GM23248 (cell line): ENCODE results near the gene CDK16. TPM values are rescaled to one million over a fixed set of nuclear protein-coding genes. Genes with fewer than 3 reads are reported as not detected.

Experiments
- DNase-seq: peaks from one replicate; pipeline ENCODE4 v3.0.0-alpha.2; 2015
- H2AFZ ChIP-seq: fragments of 200-600 bp; sonication (generic); 2 replicates; pipeline ENCODE4 v1.6.1; 2016; ENCODE audit warnings: antibody characterized with exemption
- H3F3A ChIP-seq: fragments of 200-600 bp; sonication (generic); 2 replicates; pipeline ENCODE4 v1.6.1; 2016; ENCODE audit warnings: mild to moderate bottlenecking, antibody characterized with exemption, mixed run types; ENCODE audit not compliant: insufficient read depth
- H3K27ac ChIP-seq: fragments of 200-600 bp; sonication (generic); 2 replicates; pipeline ENCODE4 v1.5.1; 2016; ENCODE audit warnings: mild to moderate bottlenecking
- H3K27me3 ChIP-seq: fragments of 200-600 bp; sonication (generic); replicated peaks from 2 replicates; pipeline ENCODE4 v1.6.1; 2016; ENCODE audit warnings: mild to moderate bottlenecking; ENCODE audit not compliant: insufficient read depth
- H3K36me3 ChIP-seq: fragments of 200-600 bp; sonication (generic); 2 replicates; pipeline ENCODE4 v1.6.1; 2016; ENCODE audit warnings: low read depth, mild to moderate bottlenecking
- H3K4me1 ChIP-seq: fragments of 200-600 bp; sonication (generic); 2 replicates; pipeline ENCODE4 v1.6.1; 2016; ENCODE audit warnings: mild to moderate bottlenecking; ENCODE audit not compliant: insufficient read depth
- H3K4me2 ChIP-seq: fragments of 200-600 bp; sonication (generic); one replicate; pipeline ENCODE4 v1.6.1; 2016; ENCODE audit warnings: mild to moderate bottlenecking; ENCODE audit not compliant: unreplicated experiment
- H3K4me3 ChIP-seq: fragments of 200-600 bp; sonication (generic); 2 replicates; pipeline ENCODE4 v1.5.1; 2016; ENCODE audit warnings: mild to moderate bottlenecking
- H3K79me2 ChIP-seq: fragments of 200-600 bp; sonication (generic); 2 replicates; pipeline ENCODE4 v1.6.1; 2016; ENCODE audit warnings: mild to moderate bottlenecking; ENCODE audit not compliant: insufficient read depth
- H3K9ac ChIP-seq: fragments of 200-600 bp; sonication (generic); 2 replicates; pipeline ENCODE4 v1.6.1; 2016; ENCODE audit warnings: mild to moderate bottlenecking
- H3K9me2 ChIP-seq: fragments of 200-600 bp; sonication (generic); 2 replicates; pipeline ENCODE4 v1.6.1; 2016; ENCODE audit warnings: mixed run types, mild to moderate bottlenecking, moderate library complexity; ENCODE audit not compliant: insufficient read depth
- H3K9me3 ChIP-seq: fragments of 200-600 bp; sonication (generic); one replicate; pipeline ENCODE4 v1.6.1; 2017; ENCODE audit warnings: low read depth
- H4K20me1 ChIP-seq: fragments of 200-600 bp; sonication (generic); 2 replicates; pipeline ENCODE4 v1.6.0; 2016; ENCODE audit not compliant: insufficient read depth
- EZH2 ChIP-seq: fragments of 200-600 bp; sonication (generic); IDR thresholded peaks from 2 replicates; pipeline ENCODE4 v1.6.1; 2018; ENCODE audit warnings: antibody characterized with exemption, mild to moderate bottlenecking; ENCODE audit not compliant: insufficient read depth, poor library complexity, severe bottlenecking
- EZH2phosphoT487 ChIP-seq: fragments of 200-600 bp; sonication (generic); IDR thresholded peaks from 2 replicates; pipeline ENCODE4 v1.6.1; 2018; ENCODE audit warnings: antibody characterized with exemption, moderate library complexity, mild to moderate bottlenecking, low read depth; ENCODE audit not compliant: insufficient read depth
- WGBS, 2 experiments: methylation state at CpG; one replicate each; pipeline ENCODE4 v1.1.6; 2015 to 2017; ENCODE audit warnings: low lambda C conversion rate in 2 of 2, low coverage in 1 of 2; ENCODE audit errors: missing lambda C conversion rate in 2 of 2; 5-methylcytosine and 5-hydroxymethylcytosine counted together
- in situ Hi-C: fragments of 300-500 bp; cut with MboI; formaldehyde crosslinking; loops from 2 replicates; pipeline ENCODE4 v1.15.0; 2020
- polyA plus RNA-seq: library from polyadenylated mRNA; unstranded; fragments of >200 nt; fragmentation: Nextera tagmentation; extraction: Ambion mirVana; gene quantifications from 2 replicates; pipeline ENCODE4 v1.2.1, GENCODE V29; 2016
- total RNA-seq: library from RNA; depleted of rRNA; stranded (reverse); fragments of >200 nt; shearing (Covaris generic); gene quantifications from 2 replicates; pipeline ENCODE4 v1.2.3, GENCODE V29; 2014

Gene CDK16
- total and polyA plus RNA-seq, 2 experiments from 2014 or later, result 97.8 to 103 TPM

- Histone ChIP-seq H3K27me3 (no peaks in the 10 kb centered on the region), H3K9ac (no peak overlapping the region), H3F3A (no peaks in the 10 kb centered on the region), H3K4me1 (no peaks in the 10 kb centered on the region), H3K79me2 (peaks cover 31% of the 10 kb centered on the region), H2AFZ (no peak overlapping the region), H3K4me2 (no peak overlapping the region), H3K9me3 (no peaks in the 10 kb centered on the region), H4K20me1 (no peaks in the 10 kb centered on the region), H3K9me2 (no peaks in the 10 kb centered on the region), H3K4me3 (no peak overlapping the region), H3K36me3 (no peaks in the 10 kb centered on the region), H3K27ac (no peak overlapping the region)
- TF ChIP-seq EZH2 (no peak), EZH2phosphoT487 (no peak)
- DNase-seq, result no peak
- in situ Hi-C loops, result no loop called here
- 100% methylated on average over 2 of the region's 2 CpGs for WGBS, 2 experiments
Measured at GRCh38 chrX:47171996-47172395, 46.5 kb upstream of the CDK16 start.

GRCh38 chrX:47172549-47172948, 45.9 kb upstream of the CDK16 start:
- Histone ChIP-seq H3K36me3 (no peaks in the 10 kb centered on the region), H3K9me3 (no peaks in the 10 kb centered on the region), H3F3A (no peaks in the 10 kb centered on the region), H3K4me2 (no peak overlapping the region), H3K27ac (no peak overlapping the region), H3K9ac (no peak overlapping the region), H2AFZ (no peak overlapping the region), H3K9me2 (no peaks in the 10 kb centered on the region), H3K4me1 (no peaks in the 10 kb centered on the region), H3K4me3 (no peak overlapping the region), H3K79me2 (peaks cover 26% of the 10 kb centered on the region), H3K27me3 (no peaks in the 10 kb centered on the region), H4K20me1 (no peaks in the 10 kb centered on the region)
- WGBS, 2 experiments, result 90 to 92% methylated on average over 2 to 5 of the region's 7 CpGs
- TF ChIP-seq EZH2phosphoT487, result no peak
- no peak for TF ChIP-seq EZH2
- in situ Hi-C loops, result no loop called here
- no peak for DNase-seq

DNA sequence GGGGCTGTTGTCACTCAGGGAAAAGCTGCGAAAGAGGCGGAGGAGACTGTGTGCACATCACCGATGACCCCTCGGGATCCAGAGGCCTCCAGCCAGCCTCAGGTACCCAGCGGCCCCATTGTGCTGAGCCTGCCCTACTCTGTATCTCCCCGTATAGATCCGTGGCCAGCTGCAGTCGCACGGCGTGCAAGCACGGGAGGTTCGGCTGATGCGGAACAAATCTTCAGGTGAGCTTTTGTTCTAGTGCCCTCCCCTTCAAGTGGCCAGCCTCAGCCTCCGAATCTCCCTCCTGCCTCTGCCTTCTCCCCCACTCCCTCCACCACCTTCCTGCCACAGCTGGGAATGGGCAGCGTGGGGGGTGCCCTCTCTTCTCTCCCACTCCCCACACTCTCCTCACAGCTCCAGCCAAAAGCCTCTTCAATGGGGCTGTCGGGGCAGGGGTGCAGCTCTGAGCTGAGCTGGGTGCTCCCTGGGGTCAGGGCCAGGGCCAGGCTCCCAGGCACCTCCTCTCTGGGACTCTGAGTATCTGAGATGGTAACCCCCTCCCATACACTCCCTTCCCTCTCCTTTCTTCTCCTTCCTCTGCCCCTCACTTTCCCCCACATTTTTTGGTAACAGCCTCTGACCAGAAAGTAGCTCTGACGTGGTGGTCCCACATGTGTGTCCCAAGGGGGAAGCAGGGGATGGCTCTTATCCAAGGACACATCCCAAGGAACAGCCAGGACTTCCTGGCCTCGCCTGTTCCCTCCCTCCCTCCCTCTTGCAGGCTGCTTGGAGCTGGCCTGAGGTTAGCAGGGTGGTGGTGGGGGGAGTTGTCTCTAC, 45.3 kb upstream of the CDK16 start:
- DNase-seq, result no peak
- no peak overlapping the region for H3K27ac ChIP-seq
- no peaks in the 10 kb centered on the region for H3K4me1 ChIP-seq
- WGBS, 2 experiments, result 86 to 100% methylated on average over 11 to 18 of the region's 18 CpGs
- no peaks in the 10 kb centered on the region for H3K9me2 ChIP-seq
- no peak overlapping the region for H3K9ac ChIP-seq
- no peaks in the 10 kb centered on the region for H3K9me3 ChIP-seq
- H3K36me3 ChIP-seq, result no peaks in the 10 kb centered on the region
- H2AFZ ChIP-seq, result no peak overlapping the region
- no peaks in the 10 kb centered on the region for H3K27me3 ChIP-seq
- peaks cover 20% of the 10 kb centered on the region for H3K79me2 ChIP-seq
- H4K20me1 ChIP-seq, result no peaks in the 10 kb centered on the region
- no peak overlapping the region for H3K4me3 ChIP-seq
- TF ChIP-seq EZH2phosphoT487, result no peak
- TF ChIP-seq EZH2, result no peak
- in situ Hi-C loops, result no loop called here
- H3K4me2 ChIP-seq, result no peak overlapping the region
- H3F3A ChIP-seq, result no peaks in the 10 kb centered on the region

GRCh38 chrX:47174376-47174775, 44.1 kb upstream of the CDK16 start:
- in situ Hi-C loops, result no loop called here
- Histone ChIP-seq H3K9me3 (no peaks in the 10 kb centered on the region), H3K9me2 (no peaks in the 10 kb centered on the region), H3K4me1 (no peaks in the 10 kb centered on the region; the same call in 1 of the 2 replicates), H4K20me1 (no peaks in the 10 kb centered on the region), H3F3A (no peaks in the 10 kb centered on the region), H3K36me3 (no peaks in the 10 kb centered on the region), H3K9ac (no peak overlapping the region), H3K4me3 (no peak overlapping the region), H2AFZ (no peak overlapping the region), H3K4me2 (no peak overlapping the region), H3K27me3 (no peaks in the 10 kb centered on the region), H3K27ac (no peak overlapping the region), H3K79me2 (peaks cover 10% of the 10 kb centered on the region; the same call in 1 of the 2 replicates)
- 97 to 100% methylated on average over 4 to 9 of the region's 12 CpGs for WGBS, 2 experiments
- TF ChIP-seq EZH2, result no peak
- TF ChIP-seq EZH2phosphoT487, result no peak
- DNase-seq, result no peak
